Right renal cortex interstitium (tissue), 3 donors: ENCODE results near the gene SECISBP2. TPM values are rescaled to one million over a fixed set of nuclear protein-coding genes. Genes with fewer than 3 reads are reported as not detected.

Source experiments
- DNase-seq, 3 donors: peaks; one replicate each; pipeline ENCODE4 v3.0.0-alpha.2; 2013; ENCODE audit warnings: low read depth in 3 of 3, low spot score in 2 of 3
- polyA plus RNA-seq, 3 donors: library from polyadenylated mRNA; unstranded; fragments of 120-200 nt; gene quantifications; one replicate each; pipeline ENCODE4 v1.2.1, GENCODE V29; 2013; ENCODE audit not compliant: insufficient read length in 3 of 3

Gene SECISBP2
- polyA plus RNA-seq, 3 donors: 62.9 to 68.8 (median 67.4) TPM

GRCh38 chr9:89380437-89381307 lies 62.4 kb downstream of the SECISBP2 start:
- peak in 2 of 3 donors; percentile 15 to 36 for DNase-seq

- DNase-seq: no peak
Observed at GRCh38 chr9:89381308-89381609, 63.0 kb downstream of the SECISBP2 start.

GRCh38 chr9:89382026-89382986 lies 64.0 kb downstream of the SECISBP2 start:
- no peak for DNase-seq

GRCh38 chr9:89383030-89383720 lies 64.9 kb downstream of the SECISBP2 start:
- DNase-seq: no peak

- no peak for DNase-seq
Observed at GRCh38 chr9:89383721-89384300, 65.5 kb downstream of the SECISBP2 start.

- no peak for DNase-seq
Observed at GRCh38 chr9:89384783-89385182, 66.5 kb downstream of the SECISBP2 start.

GRCh38 chr9:89386206-89386605 lies 67.9 kb downstream of the SECISBP2 start:
- no peak for DNase-seq

GRCh38 chr9:89386797-89387196 lies 68.5 kb downstream of the SECISBP2 start:
- no peak for DNase-seq

- DNase-seq: no peak
Observed at GRCh38 chr9:89387197-89387849, 69.0 kb downstream of the SECISBP2 start.

- DNase-seq: no peak
Observed at GRCh38 chr9:89388084-89388867, 70.0 kb downstream of the SECISBP2 start.

- DNase-seq: no peak
Observed at GRCh38 chr9:89388868-89389177, 70.5 kb downstream of the SECISBP2 start.

GRCh38 chr9:89390068-89390555 lies 71.8 kb downstream of the SECISBP2 start:
- no peak for DNase-seq

GRCh38 chr9:89390578-89391116 lies 72.3 kb downstream of the SECISBP2 start:
- DNase-seq: no peak

GRCh38 chr9:89391585-89391984 lies 73.3 kb downstream of the SECISBP2 start:
- no peak for DNase-seq

- no peak for DNase-seq
Observed at GRCh38 chr9:89394412-89394811, 76.1 kb downstream of the SECISBP2 start.

- no peak for DNase-seq
Observed at GRCh38 chr9:89395931-89396710, 77.8 kb downstream of the SECISBP2 start.

GRCh38 chr9:89397471-89397870 lies 79.2 kb downstream of the SECISBP2 start:
- DNase-seq: no peak

- no peak for DNase-seq
Observed at GRCh38 chr9:89398621-89399020, 80.3 kb downstream of the SECISBP2 start.
